GM19023 (cell line): Measurements from ENCODE around the gene ACSM4.
"Not testable (repeated sequence)": the region's sequence is repeated elsewhere in the genome, so short reads cannot be mapped to it uniquely, and the experiment has no call there.

ENCODE experiments used
- ATAC-seq: cut with Tn5 transposase; IDR thresholded peaks from one replicate; pipeline ENCODE4 v1.9.1; 2021; ENCODE audit warnings: mild to moderate bottlenecking, moderate library complexity; ENCODE audit not compliant: unreplicated experiment

ACSM4 gene

GRCh38 chr12:7337790-7338189, 33.9 kb downstream of the ACSM4 start:
- ATAC-seq: not testable (repeated sequence)

- no peak for ATAC-seq
Measured at GRCh38 chr12:7339675-7340074, 35.8 kb downstream of the ACSM4 start.

- ATAC-seq: no peak
Measured at GRCh38 chr12:7344833-7345606, 41.1 kb downstream of the ACSM4 start.

GRCh38 chr12:7346551-7347225, 42.8 kb downstream of the ACSM4 start:
- no peak for ATAC-seq

GRCh38 chr12:7349418-7349817, 45.5 kb downstream of the ACSM4 start:
- no peak for ATAC-seq

GRCh38 chr12:7351177-7351576, 47.3 kb downstream of the ACSM4 start:
- ATAC-seq: no peak

- ATAC-seq: no peak
Measured at GRCh38 chr12:7352661-7353060, 48.8 kb downstream of the ACSM4 start.

- no peak for ATAC-seq
Measured at GRCh38 chr12:7354529-7354928, 50.7 kb downstream of the ACSM4 start.

- no peak for ATAC-seq
Measured at GRCh38 chr12:7361265-7361664, 57.4 kb downstream of the ACSM4 start.

GRCh38 chr12:7362734-7363133, 58.9 kb downstream of the ACSM4 start:
- ATAC-seq: no peak

- ATAC-seq: peak; percentile 92
Measured at GRCh38 chr12:7369274-7369729, 65.4 kb downstream of the ACSM4 start.

GRCh38 chr12:7373226-7373625, 69.4 kb downstream of the ACSM4 start:
- no peak for ATAC-seq

GRCh38 chr12:7374423-7375144, 70.7 kb downstream of the ACSM4 start:
- ATAC-seq: no peak

- no peak for ATAC-seq
Measured at GRCh38 chr12:7375145-7375543, 71.3 kb downstream of the ACSM4 start.

GRCh38 chr12:7376196-7376595, 72.3 kb downstream of the ACSM4 start:
- no peak for ATAC-seq
